ENCODE measurements around the gene CRLF2.
"Not testable (repeated sequence)": the region's sequence is repeated elsewhere in the genome, so short reads cannot be mapped to it uniquely, and the experiment has no call there.

CRLF2 gene

GRCh38 chrX:1210844-1211243, 1.6 kb downstream of the CRLF2 start:
- Histone ChIP-seq H3K4me3 (ENCODE audit: low read depth, low read length) (no peak overlapping the region), H3K9ac (ENCODE audit: low read length) (no peak overlapping the region), H3K9me3 (ENCODE audit: control insufficient read depth, insufficient read depth, low read depth, low read length) (0 out of 2 replicates have a peak, but pooled peaks cover 2% of the 10 kb centered on the region), H3K27ac (ENCODE audit: low read depth, low read length) (no peak overlapping the region), H3K36me3 (ENCODE audit: control insufficient read depth, insufficient read depth, low read length) (no peaks in the 10 kb centered on the region), H3K4me1 (ENCODE audit: control insufficient read depth, insufficient read depth, low read length) (no peaks in the 10 kb centered on the region), H3K27me3 (ENCODE audit: control insufficient read depth, insufficient read depth, low read length) (no peaks in the 10 kb centered on the region)

GRCh38 chrX:1207496-1208025, 4.9 kb downstream of the CRLF2 start:
- Histone ChIP-seq H3K4me1 (ENCODE audit: control insufficient read depth, insufficient read depth, low read length) (peaks cover 5% of the 10 kb centered on the region; the same call in 1 of the 2 replicates), H3K9ac (ENCODE audit: low read length) (no peak overlapping the region), H3K27me3 (ENCODE audit: control insufficient read depth, insufficient read depth, low read length) (no peaks in the 10 kb centered on the region), H3K36me3 (ENCODE audit: control insufficient read depth, insufficient read depth, low read length) (no peaks in the 10 kb centered on the region), H3K27ac (ENCODE audit: low read depth, low read length) (no peak overlapping the region), H3K9me3 (ENCODE audit: control insufficient read depth, insufficient read depth, low read depth, low read length) (0 out of 2 replicates have a peak, but pooled peaks cover 2% of the 10 kb centered on the region), H3K4me3 (ENCODE audit: low read depth, low read length) (no peak overlapping the region)

GRCh38 chrX:1205681-1206611, 6.5 kb downstream of the CRLF2 start:
- peaks cover 5% of the 10 kb centered on the region; the same call in 1 of the 2 replicates for H3K4me1 ChIP-seq (ENCODE audit: control insufficient read depth, insufficient read depth, low read length)
- H3K27ac ChIP-seq (ENCODE audit: low read depth, low read length), result peak overlapping the region; percentile 22; the same call in 1 of the 2 replicates
- H3K36me3 ChIP-seq (ENCODE audit: control insufficient read depth, insufficient read depth, low read length), result no peaks in the 10 kb centered on the region
- 0 out of 2 replicates have a peak, but pooled peaks cover 2% of the 10 kb centered on the region for H3K9me3 ChIP-seq (ENCODE audit: control insufficient read depth, insufficient read depth, low read depth, low read length)
- no peaks in the 10 kb centered on the region for H3K27me3 ChIP-seq (ENCODE audit: control insufficient read depth, insufficient read depth, low read length)
- peak overlapping the region; percentile 57 for H3K9ac ChIP-seq (ENCODE audit: low read length)
- H3K4me3 ChIP-seq (ENCODE audit: low read depth, low read length), result peak overlapping the region; percentile 66

- Histone ChIP-seq H3K27ac (ENCODE audit: low read depth, low read length) (no peak overlapping the region), H3K9me3 (ENCODE audit: control insufficient read depth, insufficient read depth, low read depth, low read length) (peaks cover 4% of the 10 kb centered on the region; the same call in 1 of the 2 replicates), H3K4me3 (ENCODE audit: low read depth, low read length) (no peak overlapping the region), H3K9ac (ENCODE audit: low read length) (no peak overlapping the region), H3K36me3 (ENCODE audit: control insufficient read depth, insufficient read depth, low read length) (no peaks in the 10 kb centered on the region), H3K27me3 (ENCODE audit: control insufficient read depth, insufficient read depth, low read length) (no peaks in the 10 kb centered on the region), H3K4me1 (ENCODE audit: control insufficient read depth, insufficient read depth, low read length) (peaks cover 5% of the 10 kb centered on the region; the same call in 1 of the 2 replicates)
Observed at GRCh38 chrX:1202251-1202650, 10.2 kb downstream of the CRLF2 start.

GRCh38 chrX:1196436-1196835, 16.0 kb downstream of the CRLF2 start:
- H3K9me3 ChIP-seq (ENCODE audit: control insufficient read depth, insufficient read depth, low read depth, low read length), result peaks cover 9% of the 10 kb centered on the region
- H3K36me3 ChIP-seq (ENCODE audit: control insufficient read depth, insufficient read depth, low read length), result no peaks in the 10 kb centered on the region
- H3K4me3 ChIP-seq (ENCODE audit: low read depth, low read length), result no peak overlapping the region
- H3K27me3 ChIP-seq (ENCODE audit: control insufficient read depth, insufficient read depth, low read length), result no peaks in the 10 kb centered on the region
- H3K9ac ChIP-seq (ENCODE audit: low read length), result no peak overlapping the region
- no peaks in the 10 kb centered on the region for H3K4me1 ChIP-seq (ENCODE audit: control insufficient read depth, insufficient read depth, low read length)
- no peak overlapping the region for H3K27ac ChIP-seq (ENCODE audit: low read depth, low read length)

GRCh38 chrX:1192196-1192595, 20.3 kb downstream of the CRLF2 start:
- not testable (repeated sequence) for H3K4me3 ChIP-seq (ENCODE audit: low read depth, low read length); H3K27me3 ChIP-seq (ENCODE audit: control insufficient read depth, insufficient read depth, low read length); H3K9ac ChIP-seq (ENCODE audit: low read length); H3K9me3 ChIP-seq (ENCODE audit: control insufficient read depth, insufficient read depth, low read depth, low read length); H3K4me1 ChIP-seq (ENCODE audit: control insufficient read depth, insufficient read depth, low read length); H3K27ac ChIP-seq (ENCODE audit: low read depth, low read length); H3K36me3 ChIP-seq (ENCODE audit: control insufficient read depth, insufficient read depth, low read length)

GRCh38 chrX:1190596-1191145, 21.8 kb downstream of the CRLF2 start:
- Histone ChIP-seq H3K4me1 (ENCODE audit: control insufficient read depth, insufficient read depth, low read length) (no peaks in the 10 kb centered on the region), H3K36me3 (ENCODE audit: control insufficient read depth, insufficient read depth, low read length) (no peaks in the 10 kb centered on the region), H3K27me3 (ENCODE audit: control insufficient read depth, insufficient read depth, low read length) (no peaks in the 10 kb centered on the region), H3K9me3 (ENCODE audit: control insufficient read depth, insufficient read depth, low read depth, low read length) (peaks cover 4% of the 10 kb centered on the region; the same call in 1 of the 2 replicates), H3K9ac (ENCODE audit: low read length) (no peak overlapping the region), H3K27ac (ENCODE audit: low read depth, low read length) (no peak overlapping the region), H3K4me3 (ENCODE audit: low read depth, low read length) (no peak overlapping the region)

GRCh38 chrX:1185561-1185960, 26.9 kb downstream of the CRLF2 start:
- no peaks in the 10 kb centered on the region for H3K4me1 ChIP-seq (ENCODE audit: control insufficient read depth, insufficient read depth, low read length)
- no peaks in the 10 kb centered on the region for H3K27me3 ChIP-seq (ENCODE audit: control insufficient read depth, insufficient read depth, low read length)
- no peaks in the 10 kb centered on the region for H3K36me3 ChIP-seq (ENCODE audit: control insufficient read depth, insufficient read depth, low read length)

GRCh38 chrX:1182211-1182610, 30.2 kb downstream of the CRLF2 start:
- Histone ChIP-seq H3K9me3 (ENCODE audit: control insufficient read depth, insufficient read depth, low read depth, low read length) (no peaks in the 10 kb centered on the region), H3K27ac (ENCODE audit: low read depth, low read length) (no peak overlapping the region), H3K36me3 (ENCODE audit: control insufficient read depth, insufficient read depth, low read length) (no peaks in the 10 kb centered on the region), H3K4me3 (ENCODE audit: low read depth, low read length) (no peak overlapping the region), H3K9ac (ENCODE audit: low read length) (no peak overlapping the region), H3K27me3 (ENCODE audit: control insufficient read depth, insufficient read depth, low read length) (no peaks in the 10 kb centered on the region), H3K4me1 (ENCODE audit: control insufficient read depth, insufficient read depth, low read length) (peaks cover 6% of the 10 kb centered on the region)

More at GRCh38 chrX:1185561-1185960, 26.9 kb downstream of the CRLF2 start:
- no peaks in the 10 kb centered on the region for H3K9me3 ChIP-seq (ENCODE audit: control insufficient read depth, insufficient read depth, low read depth, low read length)
- no peak overlapping the region for H3K4me3 ChIP-seq (ENCODE audit: low read depth, low read length)
- H3K9ac ChIP-seq (ENCODE audit: low read length), result no peak overlapping the region
- no peak overlapping the region for H3K27ac ChIP-seq (ENCODE audit: low read depth, low read length)

- not testable (repeated sequence) for H3K27ac ChIP-seq (ENCODE audit: low read depth, low read length); H3K4me3 ChIP-seq (ENCODE audit: low read depth, low read length)
Observed at GRCh38 chrX:1181661-1182060, 30.8 kb downstream of the CRLF2 start.

GRCh38 chrX:1181170-1181569, 31.3 kb downstream of the CRLF2 start:
- Histone ChIP-seq H3K9ac (ENCODE audit: low read length) (no peak overlapping the region), H3K27ac (ENCODE audit: low read depth, low read length) (no peak overlapping the region), H3K4me3 (ENCODE audit: low read depth, low read length) (no peak overlapping the region), H3K36me3 (ENCODE audit: control insufficient read depth, insufficient read depth, low read length) (no peaks in the 10 kb centered on the region), H3K4me1 (ENCODE audit: control insufficient read depth, insufficient read depth, low read length) (peaks cover 6% of the 10 kb centered on the region), H3K27me3 (ENCODE audit: control insufficient read depth, insufficient read depth, low read length) (no peaks in the 10 kb centered on the region), H3K9me3 (ENCODE audit: control insufficient read depth, insufficient read depth, low read depth, low read length) (no peaks in the 10 kb centered on the region)

More at GRCh38 chrX:1181661-1182060, 30.8 kb downstream of the CRLF2 start:
- H3K27me3 ChIP-seq (ENCODE audit: control insufficient read depth, insufficient read depth, low read length); H3K9me3 ChIP-seq (ENCODE audit: control insufficient read depth, insufficient read depth, low read depth, low read length); H3K9ac ChIP-seq (ENCODE audit: low read length); H3K4me1 ChIP-seq (ENCODE audit: control insufficient read depth, insufficient read depth, low read length); H3K36me3 ChIP-seq (ENCODE audit: control insufficient read depth, insufficient read depth, low read length): not testable (repeated sequence)

All from HUES6 (cell line).